Esophagus muscularis mucosa (tissue), 4 donors: Measurements from ENCODE around the gene DIAPH1. TPM values are rescaled to one million over a fixed set of nuclear protein-coding genes. Genes with fewer than 3 reads are reported as not detected.

Experiments
- DNase-seq: peaks from one replicate; pipeline ENCODE4 v3.0.0-alpha.2; 2017; ENCODE audit errors: extremely low spot score
- H3K27ac ChIP-seq, 4 donors: fragments of 200-600 bp; sonication (generic); replicated peaks in 1 of 4; 1 replicate in 3 of 4; 2 replicates in 1 of 4; pipeline ENCODE4 v1.5.1; 2016 to 2019; ENCODE audit warnings: mild to moderate bottlenecking in 1 of 4
- H3K27me3 ChIP-seq, 4 donors: fragments of 200-600 bp; sonication (generic); one replicate each; pipeline versions ENCODE4 v1.5.1 to v1.6.0; 2016 to 2019
- H3K36me3 ChIP-seq, 4 donors: fragments of 200-600 bp; sonication (generic); one replicate each; pipeline ENCODE4 v1.5.1; 2016 to 2019
- H3K4me1 ChIP-seq, 4 donors: fragments of 200-600 bp; sonication (generic); one replicate each; pipeline ENCODE4 v1.5.1; 2016 to 2019
- H3K4me3 ChIP-seq, 4 donors: fragments of 200-600 bp; sonication (generic); 1 replicate in 2 of 4; 2 replicates in 2 of 4; pipeline ENCODE4 v1.5.1; 2016 to 2019; ENCODE audit warnings: mild to moderate bottlenecking in 4 of 4, moderate library complexity in 1 of 4
- H3K9me3 ChIP-seq, 4 donors: fragments of 200-600 bp; sonication (generic); 1 replicate in 3 of 4; 2 replicates in 1 of 4; pipeline ENCODE4 v1.5.1; 2016 to 2019
- CTCF ChIP-seq, 3 experiments: fragments of 200-600 bp in 2 of 3; fragments of 450-650 bp in 1 of 3; sonication (generic) in 2 of 3; IDR thresholded peaks; one replicate each; pipeline ENCODE4 v1.5.1; 2017 to 2019; ENCODE audit warnings: antibody characterized with exemption in 3 of 3, mild to moderate bottlenecking in 2 of 3, moderate library complexity in 1 of 3
- EP300 ChIP-seq: sonication (generic); formaldehyde crosslinking; IDR thresholded peaks from one replicate; pipeline ENCODE4 v1.6.1; 2017; ENCODE audit warnings: antibody characterized with exemption
- POLR2A ChIP-seq: fragments of 450-650 bp; IDR thresholded peaks from one replicate; pipeline ENCODE4 v1.6.1; 2017; ENCODE audit warnings: antibody characterized with exemption, moderate library complexity, mild to moderate bottlenecking, low read depth
- POLR2AphosphoS5 ChIP-seq, 2 donors: sonication (generic); formaldehyde crosslinking; IDR thresholded peaks; one replicate each; pipeline ENCODE4 v1.6.1; 2017; ENCODE audit warnings: antibody characterized with exemption in 2 of 2
- WGBS: methylation state at CpG from one replicate; pipeline ENCODE4 v1.1.5; 2018; 5-methylcytosine and 5-hydroxymethylcytosine counted together
- intact Hi-C: fragments of 100-400 bp; cut with DNase I; formaldehyde crosslinking; loops from one replicate; pipeline ENCODE4 v1.15.1; 2023
- total RNA-seq, 4 donors: library from RNA; depleted of rRNA; stranded (reverse); fragments of >200 nt; gene quantifications; one replicate each; pipeline versions ENCODE4 v1.1.0 to v1.2.1, GENCODE V29; 2016

DIAPH1 gene
- 10 to 100 TPM; 34.1 to 53.0 (median 45.9) TPM for total RNA-seq

- peak; percentile 99 for DNase-seq
- intact Hi-C loops: loop anchor here (1.0 kb wide), 1 partner anchor 27 kb away; no protein-coding TSS in a partner anchor
- Histone ChIP-seq H3K9me3 (no peaks in the 10 kb centered on the region), H3K4me1 (peaks cover 24 to 36% (median 30%) of the 10 kb centered on the region in 4 donors), H3K27me3 (no peaks in the 10 kb centered on the region), H3K4me3 (peak within 1 kb of the TSS; percentile 75 to 93 (median 88)), H3K27ac (peak within 1 kb of the TSS; percentile 83 to 93 (median 91)), H3K36me3 (peaks cover 10 to 40% (median 35%) of the 10 kb centered on the region in 4 donors)
- 15% methylated on average over 4 of the region's 70 CpGs for WGBS
- TF ChIP-seq CTCF (IDR thresholded peaks at IDR 0.05): peak; percentile 99 to 100 (median 100)
- TF ChIP-seq POLR2A: peak; percentile 80
- TF ChIP-seq EP300: no peak
- peak; percentile 89 to 92 for TF ChIP-seq POLR2AphosphoS5 (IDR thresholded peaks at IDR 0.05)
These were observed at the start of gene DIAPH1 for GRCh38 chr5:141618804-141619554. Gene DIAPH1 (minus strand): TSS chr5:141619000. CDS start chr5:141618914, 86 bp downstream.

- WGBS: 87% methylated on average over 18 of the region's 18 CpGs
- Histone ChIP-seq H3K27ac (no peak overlapping the region), H3K9me3 (no peaks in the 10 kb centered on the region), H3K4me3 (no peak overlapping the region), H3K4me1 (peaks cover 0 to 7% (median 6%) of the 10 kb centered on the region in 4 donors), H3K27me3 (no peaks in the 10 kb centered on the region), H3K36me3 (peaks cover 0 to 60% (median 7%) of the 10 kb centered on the region in 4 donors)
- TF ChIP-seq EP300: no peak
- TF ChIP-seq POLR2AphosphoS5 (IDR thresholded peaks at IDR 0.05): no peak
- TF ChIP-seq CTCF (IDR thresholded peaks at IDR 0.05): no peak
- TF ChIP-seq POLR2A: no peak
- intact Hi-C loops: no loop called here
- DNase-seq: no peak
These were observed 47.5 kb upstream of the DIAPH1 start for GRCh38 chr5:141665995-141666940.

GRCh38 chr5:141664733-141665461 is 46.1 kb upstream of the DIAPH1 start:
- intact Hi-C loops: no loop called here
- DNase-seq: no peak
- H3K9me3 ChIP-seq: no peaks in the 10 kb centered on the region
- H3K27ac ChIP-seq: no peak overlapping the region
- peaks cover 0 to 58% (median 8%) of the 10 kb centered on the region in 4 donors for H3K36me3 ChIP-seq
- WGBS: 33% methylated on average over 10 of the region's 13 CpGs
- no peaks in the 10 kb centered on the region for H3K27me3 ChIP-seq
- peaks cover 0 to 7% (median 6%) of the 10 kb centered on the region in 4 donors for H3K4me1 ChIP-seq
- H3K4me3 ChIP-seq: no peak overlapping the region
- peak in 1 of 2 donors; percentile 26 for TF ChIP-seq POLR2AphosphoS5 (IDR thresholded peaks at IDR 0.05)
- TF ChIP-seq EP300: no peak
- TF ChIP-seq POLR2A: no peak
- TF ChIP-seq CTCF (IDR thresholded peaks at IDR 0.05): peak; percentile 78 to 95 (median 80)

GRCh38 chr5:141663506-141663905 is 44.7 kb upstream of the DIAPH1 start:
- TF ChIP-seq EP300 (no peak), POLR2AphosphoS5 (IDR thresholded peaks at IDR 0.05) (no peak), CTCF (IDR thresholded peaks at IDR 0.05) (no peak), POLR2A (no peak)
- intact Hi-C loops: no loop called here
- no peak overlapping the region for H3K4me3 ChIP-seq
- no peaks in the 10 kb centered on the region for H3K9me3 ChIP-seq
- no peak for DNase-seq
- H3K27ac ChIP-seq: no peak overlapping the region
- no peaks in the 10 kb centered on the region for H3K27me3 ChIP-seq
- WGBS: 91% methylated on average over 8 of the region's 8 CpGs
- H3K4me1 ChIP-seq: peaks cover 0 to 7% (median 6%) of the 10 kb centered on the region in 4 donors
- H3K36me3 ChIP-seq: peaks cover 0 to 60% (median 6%) of the 10 kb centered on the region in 4 donors
